C4-2B (cell line): Measurements from ENCODE around the gene PLCH2.

Source experiments
- H3K27ac ChIP-seq: fragments of 450-650 bp; 2 replicates; pipeline ENCODE4 v1.5.1; 2017
- ZFX ChIP-seq: fragments of 450-650 bp; IDR thresholded peaks from 2 replicates; pipeline ENCODE4 v1.6.1; 2017
- TF ChIP-seq, protein P1 (sequence below): fragments of 450-650 bp; conservative IDR thresholded peaks from 2 replicates; pipeline ENCODE4 v1.5.1; 2017; ENCODE audit warnings: mild to moderate bottlenecking

Gene PLCH2

DNA sequence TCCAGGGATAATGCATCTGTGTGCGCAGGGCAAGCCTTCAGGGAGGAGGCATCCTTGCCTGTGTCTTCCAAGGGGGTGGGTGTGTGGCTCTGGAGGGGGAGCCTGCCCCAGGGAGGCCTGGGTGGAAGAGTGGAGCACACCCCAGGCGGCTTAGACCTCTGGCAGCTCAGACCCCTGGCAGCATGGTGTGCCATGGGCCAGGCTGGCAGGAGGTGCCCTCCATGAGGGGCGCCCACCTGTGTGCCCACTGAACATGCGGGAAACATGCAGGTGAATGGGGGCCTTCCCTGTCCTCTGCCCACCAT, 51.4 kb downstream of the PLCH2 start:
- peak overlapping the region; percentile 85 for H3K27ac ChIP-seq

DNA sequence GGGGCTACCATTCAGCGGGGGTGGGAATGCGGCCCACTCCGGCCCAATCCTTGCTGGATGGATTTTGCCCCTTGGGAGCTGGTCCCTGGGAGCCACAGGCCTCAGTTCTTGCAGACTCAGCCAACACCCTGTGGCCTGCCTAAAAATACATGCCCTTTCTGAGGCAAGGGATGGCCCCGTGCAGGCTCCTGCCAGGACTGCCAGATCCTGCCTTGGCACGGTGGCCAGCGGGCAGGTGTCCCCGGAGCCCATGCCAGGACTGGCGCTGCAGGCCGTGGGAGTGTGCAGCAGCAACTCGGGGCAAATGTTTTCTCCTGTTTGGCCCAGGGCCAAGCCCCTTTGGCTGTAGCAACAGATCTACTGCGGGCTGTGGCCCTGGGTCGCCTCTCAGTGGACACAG, 51.9 kb downstream of the PLCH2 start:
- H3K27ac ChIP-seq, result peak overlapping the region; percentile 85
- no peak for TF ChIP-seq ZFX
- TF ChIP-seq, protein P1, sequence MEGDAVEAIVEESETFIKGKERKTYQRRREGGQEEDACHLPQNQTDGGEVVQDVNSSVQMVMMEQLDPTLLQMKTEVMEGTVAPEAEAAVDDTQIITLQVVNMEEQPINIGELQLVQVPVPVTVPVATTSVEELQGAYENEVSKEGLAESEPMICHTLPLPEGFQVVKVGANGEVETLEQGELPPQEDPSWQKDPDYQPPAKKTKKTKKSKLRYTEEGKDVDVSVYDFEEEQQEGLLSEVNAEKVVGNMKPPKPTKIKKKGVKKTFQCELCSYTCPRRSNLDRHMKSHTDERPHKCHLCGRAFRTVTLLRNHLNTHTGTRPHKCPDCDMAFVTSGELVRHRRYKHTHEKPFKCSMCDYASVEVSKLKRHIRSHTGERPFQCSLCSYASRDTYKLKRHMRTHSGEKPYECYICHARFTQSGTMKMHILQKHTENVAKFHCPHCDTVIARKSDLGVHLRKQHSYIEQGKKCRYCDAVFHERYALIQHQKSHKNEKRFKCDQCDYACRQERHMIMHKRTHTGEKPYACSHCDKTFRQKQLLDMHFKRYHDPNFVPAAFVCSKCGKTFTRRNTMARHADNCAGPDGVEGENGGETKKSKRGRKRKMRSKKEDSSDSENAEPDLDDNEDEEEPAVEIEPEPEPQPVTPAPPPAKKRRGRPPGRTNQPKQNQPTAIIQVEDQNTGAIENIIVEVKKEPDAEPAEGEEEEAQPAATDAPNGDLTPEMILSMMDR, result no peak

More for the DNA sequence above, 51.4 kb downstream of the PLCH2 start:
- TF ChIP-seq, protein P1, result no peak
- no peak; the same call in 1 of the 2 replicates for TF ChIP-seq ZFX

DNA sequence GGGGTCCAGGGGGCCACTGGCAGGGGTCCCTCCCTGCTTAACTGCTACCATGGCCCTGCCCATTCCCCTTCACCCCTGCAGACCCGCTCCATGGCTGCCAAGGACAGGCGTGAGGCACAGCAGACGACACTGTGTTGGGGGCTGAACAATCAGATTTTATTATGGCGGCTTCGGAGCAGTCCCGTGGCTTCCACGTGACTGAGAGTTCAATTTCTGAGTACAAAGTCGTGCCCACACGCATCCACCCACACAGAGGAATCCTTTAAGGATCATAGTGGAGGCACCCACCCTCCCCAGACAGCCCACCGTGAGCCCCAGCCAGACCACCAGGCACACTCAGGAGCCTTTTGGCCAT, 52.5 kb downstream of the PLCH2 start:
- H3K27ac ChIP-seq, result peak overlapping the region; percentile 85
- TF ChIP-seq, protein P1, result no peak
- TF ChIP-seq ZFX, result no peak

DNA sequence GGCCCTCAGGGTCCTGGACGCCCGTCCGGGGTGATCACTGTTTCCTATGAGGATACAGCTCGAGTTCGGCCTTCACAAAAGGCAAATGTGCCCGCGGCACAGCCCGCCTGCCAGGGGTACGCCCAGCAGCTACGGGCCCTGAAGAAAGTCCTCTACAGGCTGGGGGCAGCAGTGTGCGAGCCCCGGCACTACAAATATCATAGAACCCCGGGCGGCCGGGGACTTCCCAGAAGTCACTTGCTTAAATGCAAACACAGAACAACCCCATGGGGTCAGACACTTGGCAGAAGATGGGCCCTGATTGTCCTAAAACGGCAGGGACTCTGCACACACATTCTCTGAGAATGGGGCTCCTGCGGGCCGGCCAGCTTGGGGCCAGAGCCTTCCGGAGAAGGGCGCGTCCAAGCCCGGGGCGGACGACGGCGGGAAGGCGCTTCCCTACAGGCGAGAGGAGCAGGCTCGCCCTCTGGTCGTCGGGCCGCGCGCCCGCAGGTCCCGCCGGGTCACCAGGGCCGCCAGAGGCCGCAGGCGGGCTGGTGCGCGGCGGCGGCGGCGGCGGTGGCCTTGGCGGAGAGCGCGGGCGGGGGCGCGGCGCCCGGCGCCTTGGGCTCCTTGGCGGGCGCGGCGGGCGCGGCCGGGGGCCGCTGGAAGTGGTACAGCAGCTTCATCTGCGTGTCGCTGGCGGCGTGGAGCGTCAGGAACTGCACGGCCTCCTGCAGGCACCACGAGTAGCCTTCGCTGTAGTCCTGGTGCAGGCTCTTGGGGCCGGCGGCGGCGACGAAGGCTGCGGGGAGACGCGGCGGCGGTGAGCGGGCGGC, 53.1 kb downstream of the PLCH2 start:
- H3K27ac ChIP-seq, result peak overlapping the region; percentile 85
- no peak for TF ChIP-seq ZFX
- TF ChIP-seq, protein P1, result no peak

DNA sequence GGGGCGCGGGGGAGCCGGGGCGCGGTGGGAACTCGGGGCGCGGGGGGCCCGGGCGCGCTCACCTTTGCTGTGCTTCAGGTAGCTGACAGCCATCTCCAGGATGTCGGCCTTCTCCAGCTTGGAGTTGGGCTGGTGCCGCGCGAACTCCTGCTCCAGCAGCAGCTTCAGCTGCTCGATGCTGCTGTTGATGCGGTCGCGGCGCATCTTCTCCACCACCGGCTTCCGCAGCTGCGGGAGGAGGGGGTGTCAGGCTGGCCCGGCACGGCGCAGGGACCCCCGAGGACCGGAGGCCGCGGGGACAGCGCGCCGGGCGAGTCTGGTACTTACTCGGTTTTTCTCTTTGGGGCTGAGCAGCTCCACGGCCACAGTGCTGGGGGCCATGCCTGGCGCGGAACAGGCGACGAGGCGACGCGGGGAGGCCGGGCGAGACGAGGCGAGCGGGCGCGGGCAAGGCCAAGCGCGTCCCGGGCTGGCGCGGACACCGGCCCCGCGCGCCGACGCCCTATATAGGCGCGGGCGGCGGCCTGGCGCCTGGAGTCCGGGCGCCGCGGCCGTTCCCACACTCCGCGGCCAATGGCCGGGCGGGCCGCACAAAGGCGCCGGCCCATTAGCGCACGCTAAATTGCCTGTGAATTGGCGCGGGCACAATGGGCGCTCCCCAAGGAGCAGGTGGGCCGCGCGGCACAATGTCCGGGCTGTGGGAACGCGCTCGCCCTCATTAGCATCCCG, 53.9 kb downstream of the PLCH2 start, which contains the start of gene HES5:
Gene HES5 (minus strand): TSS at position 480 of the 729 bp plus-strand sequence. CDS start 99 bp downstream, at position 381.
- peak within 1 kb of the TSS; percentile 72 for H3K27ac ChIP-seq
- TF ChIP-seq, protein P1, result no peak
- no peak for TF ChIP-seq ZFX

DNA sequence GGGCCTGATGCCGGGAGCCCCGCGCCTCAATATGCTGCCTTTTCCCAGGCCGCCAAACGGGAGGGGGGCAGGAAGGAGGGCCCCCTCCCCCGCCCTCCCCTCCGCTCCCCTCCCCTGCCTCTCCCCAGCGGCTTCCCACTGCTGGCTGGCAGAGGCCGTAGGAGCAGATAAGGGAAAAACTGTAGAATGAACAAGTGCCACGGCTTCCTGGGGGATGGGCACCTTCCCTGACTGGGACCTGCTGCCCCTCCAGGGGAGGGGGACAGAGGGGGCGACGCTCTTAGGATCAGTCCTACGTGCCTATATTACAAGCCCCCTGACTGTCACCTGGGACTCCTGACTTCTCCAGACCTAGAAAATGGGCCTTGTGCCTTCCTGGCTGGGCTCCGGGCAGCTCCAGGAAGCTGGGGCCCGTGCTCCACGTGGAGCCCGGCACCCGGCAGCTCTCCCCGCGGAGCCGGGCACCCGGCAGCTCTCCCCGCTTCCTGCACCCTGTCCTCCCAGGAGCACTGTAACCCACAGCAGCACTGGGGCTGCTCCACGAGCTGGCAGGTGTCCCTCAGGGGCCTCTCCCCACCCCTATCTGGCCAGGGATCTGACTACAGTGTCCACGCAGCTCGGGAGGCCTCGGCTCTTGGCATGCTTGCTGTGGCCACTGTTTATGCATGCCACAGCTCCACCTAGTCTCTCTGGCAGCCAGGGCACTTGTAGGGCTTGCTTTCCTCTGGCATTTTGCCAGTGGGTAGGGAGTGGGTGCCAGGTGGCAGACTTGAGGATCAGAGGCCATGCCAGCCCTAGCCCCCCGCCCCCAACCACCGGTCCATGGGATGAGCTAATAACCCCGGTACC, 54.6 kb downstream of the PLCH2 start:
- peak overlapping the region; percentile 72 for H3K27ac ChIP-seq
- TF ChIP-seq, protein P1, result no peak
- peak; percentile 63; the same call in 1 of the 2 replicates for TF ChIP-seq ZFX
